Measurements from ENCODE around the gene POU2AF2. TPM values are rescaled to one million over a fixed set of nuclear protein-coding genes. Genes with fewer than 3 reads are reported as not detected.
"Not testable (repeated sequence)": the region's sequence is repeated elsewhere in the genome, so short reads cannot be mapped to it uniquely, and the experiment has no call there.

POU2AF2 gene
- not detected for total RNA-seq
- polyA plus RNA-seq, result 0.19 TPM

GRCh38 chr11:111245425-111245824 lies at the start of gene POU2AF2:
POU2AF2 (plus strand) TSS chr11:111245725; CDS start chr11:111245854, 129 bp downstream.
- Histone ChIP-seq H3K4me1 (ENCODE audit: insufficient read depth) (no peaks in the 10 kb centered on the region), H3K4me3 (ENCODE audit: low read depth, low read length) (no peak within 1 kb of the TSS), H3K27ac (ENCODE audit: low read depth) (no peak within 1 kb of the TSS), H3K36me3 (ENCODE audit: insufficient read depth) (no peaks in the 10 kb centered on the region)
- 88% methylated on average over 1 of the region's 1 CpG for WGBS
- DNase-seq (ENCODE audit: extremely low spot score), result no peak

- Histone ChIP-seq H3K36me3 (ENCODE audit: insufficient read depth) (no peaks in the 10 kb centered on the region), H3K4me1 (ENCODE audit: insufficient read depth) (no peaks in the 10 kb centered on the region), H3K27ac (ENCODE audit: low read depth) (no peak overlapping the region), H3K4me3 (ENCODE audit: low read depth, low read length) (no peak overlapping the region)
- 61% methylated on average over 3 of the region's 3 CpGs for WGBS
- no peak for DNase-seq (ENCODE audit: extremely low spot score)
Measured at GRCh38 chr11:111200010-111200534, 45.5 kb upstream of the POU2AF2 start.

GRCh38 chr11:111204211-111204610 lies 41.3 kb upstream of the POU2AF2 start:
- no peak overlapping the region for H3K27ac ChIP-seq (ENCODE audit: low read depth)
- H3K36me3 ChIP-seq (ENCODE audit: insufficient read depth), result no peaks in the 10 kb centered on the region
- no peak overlapping the region for H3K4me3 ChIP-seq (ENCODE audit: low read depth, low read length)
- no peaks in the 10 kb centered on the region for H3K4me1 ChIP-seq (ENCODE audit: insufficient read depth)
- DNase-seq (ENCODE audit: extremely low spot score), result no peak

GRCh38 chr11:111205632-111206385 lies 39.7 kb upstream of the POU2AF2 start:
- WGBS, result 75% methylated on average over 3 of the region's 3 CpGs
- H3K36me3 ChIP-seq (ENCODE audit: insufficient read depth), result no peaks in the 10 kb centered on the region
- H3K4me1 ChIP-seq (ENCODE audit: insufficient read depth), result no peaks in the 10 kb centered on the region
- no peak for DNase-seq (ENCODE audit: extremely low spot score)
- no peak overlapping the region for H3K4me3 ChIP-seq (ENCODE audit: low read depth, low read length)
- no peak overlapping the region for H3K27ac ChIP-seq (ENCODE audit: low read depth)

GRCh38 chr11:111206472-111206871 lies 39.1 kb upstream of the POU2AF2 start:
- Histone ChIP-seq H3K36me3 (ENCODE audit: insufficient read depth) (no peaks in the 10 kb centered on the region), H3K4me3 (ENCODE audit: low read depth, low read length) (no peak overlapping the region), H3K27ac (ENCODE audit: low read depth) (no peak overlapping the region), H3K4me1 (ENCODE audit: insufficient read depth) (no peaks in the 10 kb centered on the region)
- whole genome bisulfite sequencing, result 37% methylated on average over 1 of the region's 1 CpG
- DNase-seq (ENCODE audit: extremely low spot score), result no peak

- Histone ChIP-seq H3K4me3 (ENCODE audit: low read depth, low read length) (no peak overlapping the region), H3K27ac (ENCODE audit: low read depth) (no peak overlapping the region), H3K36me3 (ENCODE audit: insufficient read depth) (no peaks in the 10 kb centered on the region), H3K4me1 (ENCODE audit: insufficient read depth) (no peaks in the 10 kb centered on the region)
- DNase-seq (ENCODE audit: extremely low spot score), result no peak
- 94% methylated on average over 2 of the region's 2 CpGs for WGBS
Measured at GRCh38 chr11:111207213-111207612, 38.3 kb upstream of the POU2AF2 start.

GRCh38 chr11:111209543-111210355 lies 35.8 kb upstream of the POU2AF2 start:
- whole genome bisulfite sequencing, result 56% methylated on average over 4 of the region's 4 CpGs
- H3K36me3 ChIP-seq (ENCODE audit: insufficient read depth), result no peaks in the 10 kb centered on the region
- no peak overlapping the region for H3K4me3 ChIP-seq (ENCODE audit: low read depth, low read length)
- no peak for DNase-seq (ENCODE audit: extremely low spot score)
- no peaks in the 10 kb centered on the region for H3K4me1 ChIP-seq (ENCODE audit: insufficient read depth)
- H3K27ac ChIP-seq (ENCODE audit: low read depth), result no peak overlapping the region

- Histone ChIP-seq H3K4me1 (ENCODE audit: insufficient read depth) (no peaks in the 10 kb centered on the region), H3K27ac (ENCODE audit: low read depth) (no peak overlapping the region), H3K4me3 (ENCODE audit: low read depth, low read length) (no peak overlapping the region), H3K36me3 (ENCODE audit: insufficient read depth) (no peaks in the 10 kb centered on the region)
- WGBS, result 96% methylated on average over 3 of the region's 3 CpGs
- no peak for DNase-seq (ENCODE audit: extremely low spot score)
Measured at GRCh38 chr11:111213256-111213655, 32.3 kb upstream of the POU2AF2 start.

- DNase-seq (ENCODE audit: extremely low spot score), result no peak
Measured at GRCh38 chr11:111220721-111221120, 24.8 kb upstream of the POU2AF2 start.

GRCh38 chr11:111221208-111221607 lies 24.3 kb upstream of the POU2AF2 start:
- Histone ChIP-seq H3K4me1 (ENCODE audit: insufficient read depth) (no peaks in the 10 kb centered on the region), H3K4me3 (ENCODE audit: low read depth, low read length) (no peak overlapping the region), H3K27ac (ENCODE audit: low read depth) (no peak overlapping the region), H3K36me3 (ENCODE audit: insufficient read depth) (no peaks in the 10 kb centered on the region)
- 85% methylated on average over 4 of the region's 4 CpGs for WGBS
- DNase-seq (ENCODE audit: extremely low spot score), result no peak

More at GRCh38 chr11:111220721-111221120, 24.8 kb upstream of the POU2AF2 start:
- Histone ChIP-seq H3K4me1 (ENCODE audit: insufficient read depth) (no peaks in the 10 kb centered on the region), H3K36me3 (ENCODE audit: insufficient read depth) (no peaks in the 10 kb centered on the region), H3K27ac (ENCODE audit: low read depth) (no peak overlapping the region), H3K4me3 (ENCODE audit: low read depth, low read length) (no peak overlapping the region)

- H3K4me3 ChIP-seq (ENCODE audit: low read depth, low read length), result not testable (repeated sequence)
- WGBS, result 90% methylated on average over 39 of the region's 39 CpGs
Measured at GRCh38 chr11:111221936-111222335, 23.6 kb upstream of the POU2AF2 start.

GRCh38 chr11:111222821-111223455 lies 22.6 kb upstream of the POU2AF2 start:
- not testable (repeated sequence) for H3K36me3 ChIP-seq (ENCODE audit: insufficient read depth); DNase-seq (ENCODE audit: extremely low spot score); H3K27ac ChIP-seq (ENCODE audit: low read depth); H3K4me1 ChIP-seq (ENCODE audit: insufficient read depth); H3K4me3 ChIP-seq (ENCODE audit: low read depth, low read length)
- WGBS, result 88% methylated on average over 20 of the region's 20 CpGs

More at GRCh38 chr11:111221936-111222335, 23.6 kb upstream of the POU2AF2 start:
- not testable (repeated sequence) for DNase-seq (ENCODE audit: extremely low spot score); H3K36me3 ChIP-seq (ENCODE audit: insufficient read depth); H3K4me1 ChIP-seq (ENCODE audit: insufficient read depth); H3K27ac ChIP-seq (ENCODE audit: low read depth)

- H3K4me3 ChIP-seq (ENCODE audit: low read depth, low read length), result no peak overlapping the region
- no peak for DNase-seq (ENCODE audit: extremely low spot score)
- no peaks in the 10 kb centered on the region for H3K4me1 ChIP-seq (ENCODE audit: insufficient read depth)
- no peak overlapping the region for H3K27ac ChIP-seq (ENCODE audit: low read depth)
- 75% methylated on average over 3 of the region's 3 CpGs for WGBS
- no peaks in the 10 kb centered on the region for H3K36me3 ChIP-seq (ENCODE audit: insufficient read depth)
Measured at GRCh38 chr11:111225881-111226280, 19.6 kb upstream of the POU2AF2 start.

All from urinary bladder (tissue), 4 donors.